NCI-H526 (cell line): ENCODE data around the gene MYMX.
A peak's percentile ranks its signal among the peaks of the same experiment; 100 is the strongest.
"Not testable (repeated sequence)": the region's sequence is repeated elsewhere in the genome, so short reads cannot be mapped to it uniquely, and the experiment has no call there.

Source experiments
- DNase-seq, 2 experiments: peaks; one replicate each; lab custom pipeline; 2025; lab: John Stamatoyannopoulos, UW

MYMX gene

GRCh38 chr6:44219815-44220784 lies 3.4 kb downstream of the MYMX start:
- peak in 1 of 2 experiments; percentile 48 for DNase-seq

- no peak for DNase-seq
These were observed 4.2 kb downstream of the MYMX start for GRCh38 chr6:44220913-44221290.

- DNase-seq, result peak; percentile 68 to 88
These were observed 4.7 kb downstream of the MYMX start for GRCh38 chr6:44221291-44221960.

GRCh38 chr6:44221961-44222335 lies 5.2 kb downstream of the MYMX start:
- no peak for DNase-seq

GRCh38 chr6:44222486-44223318 lies 6.0 kb downstream of the MYMX start:
- DNase-seq, result peak in 1 of 2 experiments; percentile 44

- peak; percentile 18 to 92 for DNase-seq
These were observed 6.7 kb downstream of the MYMX start, which contains the start of gene SLC29A1 for GRCh38 chr6:44223319-44224028. Gene SLC29A1, plus strand, starts transcription at chr6:44223595. Its CDS starts 3,719 bp downstream, at chr6:44227314.

GRCh38 chr6:44224029-44224964 lies 7.6 kb downstream of the MYMX start:
- peak in 1 of 2 experiments; percentile 47 for DNase-seq

- DNase-seq, result no peak
These were observed 8.2 kb downstream of the MYMX start for GRCh38 chr6:44224965-44225305.

- DNase-seq, result no peak
These were observed 9.0 kb downstream of the MYMX start for GRCh38 chr6:44225579-44226325.

GRCh38 chr6:44226368-44227147 lies 9.8 kb downstream of the MYMX start:
- DNase-seq, result no peak

GRCh38 chr6:44227148-44227793 lies 10.5 kb downstream of the MYMX start:
- peak in 1 of 2 experiments; percentile 24 for DNase-seq

- no peak for DNase-seq
These were observed 11.3 kb downstream of the MYMX start for GRCh38 chr6:44228031-44228430.

GRCh38 chr6:44228433-44228832 lies 11.7 kb downstream of the MYMX start:
- DNase-seq, result no peak

- no peak for DNase-seq
These were observed 12.1 kb downstream of the MYMX start for GRCh38 chr6:44228836-44229235.

- DNase-seq, result no peak
These were observed 12.8 kb downstream of the MYMX start for GRCh38 chr6:44229376-44230033.

GRCh38 chr6:44230034-44230675 lies 13.4 kb downstream of the MYMX start:
- no peak for DNase-seq

- not testable (repeated sequence) for DNase-seq
These were observed 14.7 kb downstream of the MYMX start for GRCh38 chr6:44231426-44231825.
